Neural cell (in vitro differentiated cells): ENCODE results near the gene IMMP2L. TPM values are rescaled to one million over a fixed set of nuclear protein-coding genes. Genes with fewer than 3 reads are reported as not detected.

Experiments used
- H2AFZ ChIP-seq: fragments of 200-600, 300-800 bp; sonication (generic), shearing (Covaris generic); 2 replicates; pipeline ENCODE4 v1.6.0; 2014; ENCODE audit warnings: low read depth, mild to moderate bottlenecking, antibody characterized with exemption, low read length, moderate library complexity
- H3F3A ChIP-seq: fragments of 200-600 bp; shearing (Covaris generic); 2 replicates; pipeline ENCODE4 v1.6.1; 2016; ENCODE audit warnings: mild to moderate bottlenecking, moderate library complexity, mixed read lengths, antibody characterized with exemption, low read length; ENCODE audit not compliant: insufficient read depth, poor library complexity, severe bottlenecking
- H3K27ac ChIP-seq: fragments of 200-600, 300-800 bp; sonication (generic), shearing (Covaris generic); 2 replicates; pipeline ENCODE4 v1.5.1; 2014; ENCODE audit warnings: mild to moderate bottlenecking, low read length, moderate library complexity
- H3K27me3 ChIP-seq: fragments of 300-800, 200-600 bp; sonication (generic), shearing (Covaris generic); 2 replicates; pipeline ENCODE4 v1.6.0; 2014; ENCODE audit warnings: mild to moderate bottlenecking, low read depth, low read length, moderate library complexity; ENCODE audit not compliant: insufficient read depth
- H3K36me3 ChIP-seq: fragments of 300-800, 200-600 bp; sonication (generic), shearing (Covaris generic); 2 replicates; pipeline ENCODE4 v1.5.1; 2014; ENCODE audit warnings: mild to moderate bottlenecking, antibody characterized with exemption, low read length, moderate library complexity; ENCODE audit not compliant: insufficient read depth
- H3K4me2 ChIP-seq: fragments of 300-800, 200-600 bp; sonication (generic), shearing (Covaris generic); 2 replicates; pipeline ENCODE4 v1.6.0; 2014; ENCODE audit warnings: mild to moderate bottlenecking, low read length
- H3K4me3 ChIP-seq: fragments of 300-800, 200-600 bp; sonication (generic), shearing (Covaris generic); 2 replicates; pipeline ENCODE4 v1.5.1; 2014; ENCODE audit warnings: mild to moderate bottlenecking, low read length, moderate library complexity
- H3K79me2 ChIP-seq: fragments of 200-600 bp; shearing (Covaris generic); replicated peaks from 2 replicates; pipeline ENCODE4 v1.6.0; 2014; ENCODE audit warnings: mild to moderate bottlenecking, low read length, moderate library complexity; ENCODE audit not compliant: insufficient read depth
- H3K9ac ChIP-seq: fragments of 300-800, 200-600 bp; sonication (generic), shearing (Covaris generic); 2 replicates; pipeline ENCODE4 v1.6.1; 2016; ENCODE audit warnings: mild to moderate bottlenecking, low read length, mixed read lengths
- H3K9me2 ChIP-seq: fragments of 200-600 bp; shearing (Covaris generic); 2 replicates; pipeline ENCODE4 v1.6.1; 2016; ENCODE audit warnings: mild to moderate bottlenecking, low read length, mixed read lengths; ENCODE audit not compliant: insufficient read depth
- H3K9me3 ChIP-seq: fragments of 200-600, 300-800 bp; sonication (generic), shearing (Covaris generic); 2 replicates; pipeline ENCODE4 v1.6.1; 2016; ENCODE audit warnings: mild to moderate bottlenecking, mixed run types, low read length, moderate library complexity, mixed read lengths
- H4K20me1 ChIP-seq: fragments of 200-600 bp; shearing (Covaris generic); 2 replicates; pipeline ENCODE4 v1.6.1; 2016; ENCODE audit warnings: mild to moderate bottlenecking, mixed run types; ENCODE audit not compliant: insufficient read depth
- CTCF ChIP-seq: fragments of 450-650 bp; IDR thresholded peaks from 2 replicates; pipeline ENCODE4 v1.5.1; 2014; ENCODE audit warnings: antibody characterized with exemption, mild to moderate bottlenecking, moderate library complexity; ENCODE audit not compliant: poor library complexity, severe bottlenecking
- EP300 ChIP-seq: fragments of 450-650 bp; conservative IDR thresholded peaks from 2 replicates; pipeline ENCODE4 v1.6.1; 2014; ENCODE audit warnings: antibody characterized with exemption, mild to moderate bottlenecking, moderate library complexity; ENCODE audit not compliant: poor library complexity, severe bottlenecking
- EZH2 ChIP-seq: fragments of 200-600, 300-800 bp; shearing (Covaris generic), sonication (generic); IDR thresholded peaks from 2 replicates; pipeline ENCODE4 v1.6.1; 2014; ENCODE audit warnings: antibody characterized with exemption, low read length, borderline replicate concordance, mild to moderate bottlenecking; ENCODE audit not compliant: insufficient read depth, poor library complexity, severe bottlenecking
- MXI1 ChIP-seq: fragments of 450-650 bp; conservative IDR thresholded peaks from 2 replicates; pipeline ENCODE4 v1.6.1; 2014; ENCODE audit warnings: antibody characterized with exemption, mild to moderate bottlenecking; ENCODE audit not compliant: poor library complexity, severe bottlenecking
- POLR2AphosphoS5 ChIP-seq: IDR thresholded peaks from 2 replicates; pipeline ENCODE4 v1.6.1; 2012
- RAD21 ChIP-seq: fragments of 450-650 bp; conservative IDR thresholded peaks from 2 replicates; pipeline ENCODE4 v1.6.1; 2014; ENCODE audit warnings: antibody characterized with exemption, mild to moderate bottlenecking, moderate library complexity
- SMC3 ChIP-seq: fragments of 450-650 bp; conservative IDR thresholded peaks from 2 replicates; pipeline ENCODE4 v1.6.1; 2014; ENCODE audit warnings: antibody characterized with exemption, mild to moderate bottlenecking, moderate library complexity; ENCODE audit not compliant: poor library complexity
- TAF1 ChIP-seq: IDR thresholded peaks from 2 replicates; pipeline ENCODE4 v1.6.1; 2012; ENCODE audit warnings: low read depth
- polyA plus RNA-seq: library from polyadenylated mRNA; depleted of rRNA; stranded (reverse); fragments of >200 nt; gene quantifications from 2 replicates; pipeline ENCODE4 v1.2.3, GENCODE V29; 2014
- TF ChIP-seq, protein P1 (sequence below): IDR thresholded peaks from 2 replicates; pipeline ENCODE4 v1.6.1; 2012; ENCODE audit warnings: borderline replicate concordance

The IMMP2L gene
- polyA plus RNA-seq, 1 donor from 2014 or later = 9.7 TPM

DNA sequence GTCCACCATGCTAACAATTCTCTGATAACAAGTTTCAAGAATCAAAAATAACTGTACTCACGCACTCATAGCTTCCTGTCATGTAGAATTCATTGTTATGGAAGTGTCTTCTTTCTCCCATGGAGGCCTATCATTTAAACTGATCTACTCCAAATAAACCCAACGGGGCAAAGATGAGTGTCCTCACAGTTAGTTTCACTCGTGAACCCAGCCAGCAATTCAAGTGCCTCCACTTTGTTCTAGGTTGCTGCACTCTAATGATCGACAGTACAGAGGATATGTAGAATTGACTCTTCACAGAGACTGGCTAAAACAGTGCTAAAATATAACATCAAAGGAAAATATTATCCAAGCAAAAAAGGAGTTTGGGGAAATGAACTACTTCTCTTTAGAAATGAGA is 360.0 kb downstream of the IMMP2L start:
- Histone ChIP-seq H3K36me3 (no peaks in the 10 kb centered on the region), H3K9me3 (no peaks in the 10 kb centered on the region), H3F3A (no peaks in the 10 kb centered on the region), H3K9me2 (no peaks in the 10 kb centered on the region), H3K9ac (no peak overlapping the region), H3K4me2 (no peak overlapping the region), H3K27me3 (no peaks in the 10 kb centered on the region), H4K20me1 (no peaks in the 10 kb centered on the region), H3K4me3 (no peak overlapping the region), H3K27ac (no peak overlapping the region), H3K79me2 (no peaks in the 10 kb centered on the region), H2AFZ (no peak overlapping the region)
- TF ChIP-seq RAD21 (no peak), MXI1 (no peak), TAF1 (no peak), EZH2 (no peak), EP300 (no peak), POLR2AphosphoS5 (no peak), CTCF (no peak), SMC3 (no peak)
- TF ChIP-seq, protein P1, sequence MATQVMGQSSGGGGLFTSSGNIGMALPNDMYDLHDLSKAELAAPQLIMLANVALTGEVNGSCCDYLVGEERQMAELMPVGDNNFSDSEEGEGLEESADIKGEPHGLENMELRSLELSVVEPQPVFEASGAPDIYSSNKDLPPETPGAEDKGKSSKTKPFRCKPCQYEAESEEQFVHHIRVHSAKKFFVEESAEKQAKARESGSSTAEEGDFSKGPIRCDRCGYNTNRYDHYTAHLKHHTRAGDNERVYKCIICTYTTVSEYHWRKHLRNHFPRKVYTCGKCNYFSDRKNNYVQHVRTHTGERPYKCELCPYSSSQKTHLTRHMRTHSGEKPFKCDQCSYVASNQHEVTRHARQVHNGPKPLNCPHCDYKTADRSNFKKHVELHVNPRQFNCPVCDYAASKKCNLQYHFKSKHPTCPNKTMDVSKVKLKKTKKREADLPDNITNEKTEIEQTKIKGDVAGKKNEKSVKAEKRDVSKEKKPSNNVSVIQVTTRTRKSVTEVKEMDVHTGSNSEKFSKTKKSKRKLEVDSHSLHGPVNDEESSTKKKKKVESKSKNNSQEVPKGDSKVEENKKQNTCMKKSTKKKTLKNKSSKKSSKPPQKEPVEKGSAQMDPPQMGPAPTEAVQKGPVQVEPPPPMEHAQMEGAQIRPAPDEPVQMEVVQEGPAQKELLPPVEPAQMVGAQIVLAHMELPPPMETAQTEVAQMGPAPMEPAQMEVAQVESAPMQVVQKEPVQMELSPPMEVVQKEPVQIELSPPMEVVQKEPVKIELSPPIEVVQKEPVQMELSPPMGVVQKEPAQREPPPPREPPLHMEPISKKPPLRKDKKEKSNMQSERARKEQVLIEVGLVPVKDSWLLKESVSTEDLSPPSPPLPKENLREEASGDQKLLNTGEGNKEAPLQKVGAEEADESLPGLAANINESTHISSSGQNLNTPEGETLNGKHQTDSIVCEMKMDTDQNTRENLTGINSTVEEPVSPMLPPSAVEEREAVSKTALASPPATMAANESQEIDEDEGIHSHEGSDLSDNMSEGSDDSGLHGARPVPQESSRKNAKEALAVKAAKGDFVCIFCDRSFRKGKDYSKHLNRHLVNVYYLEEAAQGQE = no peak

- Histone ChIP-seq H3K4me2 (no peak overlapping the region), H3F3A (no peaks in the 10 kb centered on the region), H3K27me3 (no peaks in the 10 kb centered on the region), H3K9me2 (no peaks in the 10 kb centered on the region), H3K79me2 (no peaks in the 10 kb centered on the region), H3K4me3 (no peak overlapping the region), H4K20me1 (no peaks in the 10 kb centered on the region), H3K27ac (no peak overlapping the region), H3K36me3 (no peaks in the 10 kb centered on the region), H2AFZ (no peak overlapping the region), H3K9ac (no peak overlapping the region), H3K9me3 (no peaks in the 10 kb centered on the region)
- TF ChIP-seq TAF1 = no peak
These were observed 362.6 kb downstream of the IMMP2L start for GRCh38 chr7:111199643-111200042.

GRCh38 chr7:111198255-111198654 is 364.0 kb downstream of the IMMP2L start:
- H3K9ac ChIP-seq = no peak overlapping the region
- no peaks in the 10 kb centered on the region for H3F3A ChIP-seq
- TF ChIP-seq MXI1 (no peak), RAD21 (no peak), CTCF (no peak), POLR2AphosphoS5 (no peak), EZH2 (no peak), SMC3 (no peak), TAF1 (no peak), EP300 (no peak)
- TF ChIP-seq, protein P1 = no peak
- H3K79me2 ChIP-seq = no peaks in the 10 kb centered on the region
- no peak overlapping the region for H3K4me2 ChIP-seq
- no peaks in the 10 kb centered on the region for H3K9me2 ChIP-seq
- H3K27me3 ChIP-seq = no peaks in the 10 kb centered on the region
- H3K9me3 ChIP-seq = no peaks in the 10 kb centered on the region
- no peak overlapping the region for H2AFZ ChIP-seq
- H3K27ac ChIP-seq = no peak overlapping the region
- no peaks in the 10 kb centered on the region for H3K36me3 ChIP-seq
- H4K20me1 ChIP-seq = no peaks in the 10 kb centered on the region
- H3K4me3 ChIP-seq = no peak overlapping the region
